Testis (tissue), 5 donors: ENCODE data around the gene PGBD4. TPM values are rescaled to one million over a fixed set of nuclear protein-coding genes. Genes with fewer than 3 reads are reported as not detected.

Experiments used
- DNase-seq: peaks from one replicate; pipeline ENCODE4 v3.0.0-alpha.2; 2019
- H3K27ac ChIP-seq, 2 donors: fragments of 200-600 bp; sonication (generic); one replicate each; pipeline ENCODE4 v1.5.1; 2019
- H3K27me3 ChIP-seq: fragments of 200-600 bp; sonication (generic); one replicate; pipeline ENCODE4 v1.5.1; 2019
- H3K36me3 ChIP-seq: fragments of 200-600 bp; sonication (generic); one replicate; pipeline ENCODE4 v1.5.1; 2017; ENCODE audit warnings: low read depth; ENCODE audit errors: missing control alignments
- H3K4me1 ChIP-seq: fragments of 200-600 bp; sonication (generic); one replicate; pipeline ENCODE4 v1.5.1; 2019
- H3K4me3 ChIP-seq, 2 donors: fragments of 200-600 bp; sonication (generic); one replicate each; pipeline ENCODE4 v1.5.1; 2017 to 2019
- H3K9me3 ChIP-seq: fragments of 200-600 bp; sonication (generic); one replicate; pipeline ENCODE4 v1.5.1; 2017
- CTCF ChIP-seq, 3 experiments: fragments of 450-650 bp in 2 of 3; fragments of 200-600 bp in 1 of 3; sonication (generic) in 1 of 3; IDR thresholded peaks; one replicate each; pipeline ENCODE4 v1.5.1; 2016 to 2019; ENCODE audit warnings: antibody characterized with exemption in 3 of 3, mild to moderate bottlenecking in 2 of 3, moderate library complexity in 1 of 3
- POLR2A ChIP-seq: fragments of 450-650 bp; IDR thresholded peaks from one replicate; pipeline ENCODE4 v1.6.1; 2017; ENCODE audit warnings: antibody characterized with exemption, mild to moderate bottlenecking, moderate library complexity
- WGBS, 2 donors: methylation state at CpG; one replicate each; pipeline ENCODE4 v1.1.5; 2018; 5-methylcytosine and 5-hydroxymethylcytosine counted together
- intact Hi-C: fragments of 100-400 bp; cut with DNase I; formaldehyde crosslinking; loops from one replicate; pipeline ENCODE4 v1.15.1; 2023; ENCODE audit warnings: low total_unique reads
- long read RNA-seq, 2 donors: transcript quantifications; one replicate each; lab custom pipeline, GENCODE V29; 2026
- polyA plus RNA-seq: library from polyadenylated mRNA; stranded (reverse); fragments of 350-450 nt; fragmentation: Illumina TruSeq; extraction: RNeasy Lipid Tissue Mini Kit (QIAGEN cat#74804); gene quantifications from one replicate; pipeline ENCODE4 v1.2.3, GENCODE V29; 2014; ENCODE audit warnings: low read depth, low replicate concordance; ENCODE audit not compliant: insufficient read depth
- total RNA-seq, 2 donors: library from RNA; depleted of rRNA; stranded (reverse); fragments of >200 nt; gene quantifications; one replicate each; pipeline ENCODE4 v1.2.3, GENCODE V29; 2016

The PGBD4 gene
- 1 to 10 TPM; 1.5 to 2.8 TPM for total RNA-seq
- polyA plus RNA-seq, result 2.7 TPM
- long read RNA-seq, donor 1, full-length matches to known transcripts, result 2 of 2 reads
- long read RNA-seq, donor 1, partial matches to known transcripts, result 0 of 2 reads
- long read RNA-seq, donor 1, other reads (novel, unspliced or antisense), result 0 of 2 reads
- long read RNA-seq, donor 2, full-length matches to known transcripts, result 3 of 3 reads
- long read RNA-seq, donor 2, partial matches to known transcripts, result 0 of 3 reads
- long read RNA-seq, donor 2, other reads (novel, unspliced or antisense), result 0 of 3 reads

- Histone ChIP-seq H3K27me3 (no peaks in the 10 kb centered on the region), H3K4me1 (peaks cover 4% of the 10 kb centered on the region), H3K27ac (peak within 1 kb of the TSS; percentile 74 to 81), H3K4me3 (peak within 1 kb of the TSS; percentile 85 to 96), H3K9me3 (no peaks in the 10 kb centered on the region), H3K36me3 (no peaks in the 10 kb centered on the region)
- intact Hi-C loops, result loop anchor here (10.0 kb wide), 1 partner anchor 123 kb away; the partner anchor contains the start of gene EMC4
- DNase-seq, result peak; percentile 99
- 0% methylated on average over 35 to 48 of the region's 48 CpGs for WGBS, 2 donors
- TF ChIP-seq POLR2A, result no peak
- TF ChIP-seq CTCF (IDR thresholded peaks at IDR 0.05), result peak in 1 of 3 experiments; percentile 12
Measured at GRCh38 chr15:34101366-34102174, at the start of gene PGBD4, which contains the start of gene EMC7. Gene PGBD4, plus strand, starts transcription at chr15:34102083. Its CDS starts 449 bp downstream, at chr15:34102532. Gene EMC7, minus strand, starts transcription at chr15:34101862. Its CDS starts 23 bp downstream, at chr15:34101839.

- no peak for TF ChIP-seq CTCF (IDR thresholded peaks at IDR 0.05)
- Histone ChIP-seq H3K4me1 (no peaks in the 10 kb centered on the region), H3K27me3 (no peaks in the 10 kb centered on the region), H3K36me3 (no peaks in the 10 kb centered on the region), H3K9me3 (no peaks in the 10 kb centered on the region), H3K27ac (no peak overlapping the region), H3K4me3 (no peak overlapping the region)
- WGBS, 2 donors, result 90 to 94% methylated on average over 3 of the region's 3 CpGs
- intact Hi-C loops, result no loop called here
- no peak for DNase-seq
Measured at GRCh38 chr15:34054081-34054707, 47.7 kb upstream of the PGBD4 start.

GRCh38 chr15:34055868-34056595 is 45.9 kb upstream of the PGBD4 start:
- no peak for TF ChIP-seq POLR2A
- TF ChIP-seq CTCF (IDR thresholded peaks at IDR 0.05), result no peak
- H3K36me3 ChIP-seq, result no peaks in the 10 kb centered on the region
- 61 to 64% methylated on average over 3 of the region's 3 CpGs for WGBS, 2 donors
- intact Hi-C loops, result no loop called here
- DNase-seq, result no peak
- H3K4me3 ChIP-seq, result no peak overlapping the region
- no peaks in the 10 kb centered on the region for H3K27me3 ChIP-seq
- peak overlapping the region in 1 of 2 donors; percentile 50 for H3K27ac ChIP-seq
- H3K9me3 ChIP-seq, result no peaks in the 10 kb centered on the region
- H3K4me1 ChIP-seq, result no peaks in the 10 kb centered on the region

- no peak for DNase-seq
- Histone ChIP-seq H3K4me3 (no peak overlapping the region), H3K27me3 (no peaks in the 10 kb centered on the region), H3K36me3 (no peaks in the 10 kb centered on the region), H3K9me3 (no peaks in the 10 kb centered on the region), H3K4me1 (no peaks in the 10 kb centered on the region), H3K27ac (no peak overlapping the region)
- intact Hi-C loops, result no loop called here
- WGBS, 2 donors, result 82 to 91% methylated on average over 5 of the region's 5 CpGs
- TF ChIP-seq POLR2A (no peak), CTCF (IDR thresholded peaks at IDR 0.05) (no peak)
Measured at GRCh38 chr15:34056911-34057310, 45.0 kb upstream of the PGBD4 start.
